NCI-H1694 treated with DMSO at 0.1 percent for 48 hours (cell line): ENCODE results near the gene RASL10A.

Experiments
- DNase-seq: peaks from one replicate; lab custom pipeline; 2025; lab: John Stamatoyannopoulos, UW

Gene RASL10A

GRCh38 chr22:29268511-29269229, 46.8 kb downstream of the RASL10A start:
- no peak for DNase-seq

- peak; percentile 90 for DNase-seq
Observed at GRCh38 chr22:29267858-29268510, 47.5 kb downstream of the RASL10A start, which contains the start of the genes EWSR1 and RHBDD3. TSS of gene EWSR1 (plus strand) at chr22:29268268. CDS start at chr22:29268337, 69 bp downstream. TSS of gene RHBDD3 (minus strand) at chr22:29267981. CDS start at chr22:29265626, 2,355 bp downstream.

- no peak for DNase-seq
Observed at GRCh38 chr22:29267462-29267857, 48.0 kb downstream of the RASL10A start.

DNA sequence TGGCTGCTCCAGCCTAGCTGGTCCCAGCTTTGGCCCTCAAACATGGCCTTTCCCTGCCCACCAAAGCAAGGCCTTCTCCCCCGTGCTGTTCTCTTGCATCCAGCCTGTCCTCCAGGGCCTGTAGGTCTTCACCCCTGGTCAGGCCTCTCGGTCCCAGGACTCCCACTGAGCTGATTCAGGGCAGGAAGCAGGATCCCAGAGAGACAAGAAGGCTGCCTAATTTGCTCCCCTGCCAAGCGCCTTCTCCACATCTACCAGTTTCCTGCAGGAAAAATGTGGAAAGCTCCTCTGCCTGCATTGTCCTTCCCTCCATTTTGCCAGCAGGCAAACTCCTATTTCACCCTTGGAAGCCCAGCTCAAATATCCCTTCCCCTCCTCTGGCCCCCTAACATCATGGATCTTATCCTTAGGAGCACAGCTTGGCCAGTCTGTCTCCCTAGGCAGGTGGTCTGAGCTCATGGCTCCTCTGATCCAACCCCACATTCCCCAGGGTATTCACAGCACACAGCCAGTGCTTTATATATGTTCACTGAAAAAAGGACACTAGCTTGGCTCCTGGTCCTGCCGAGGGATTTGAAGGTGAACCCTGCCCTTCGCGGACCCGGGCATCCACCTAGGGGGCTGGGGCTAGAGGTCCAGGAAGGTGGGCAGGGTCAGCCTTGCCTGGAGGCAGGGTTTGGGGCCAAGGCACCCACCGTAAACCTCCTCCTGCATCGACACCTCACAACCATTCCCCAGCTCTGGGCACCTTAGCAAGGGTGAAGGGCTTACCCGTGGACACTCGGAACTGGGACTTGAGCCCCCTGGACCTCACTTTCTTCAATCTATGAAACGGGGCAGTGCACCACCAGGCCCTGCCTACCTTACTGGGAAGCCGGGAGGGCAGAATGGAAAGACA, 48.7 kb downstream of the RASL10A start:
- DNase-seq = no peak

DNA sequence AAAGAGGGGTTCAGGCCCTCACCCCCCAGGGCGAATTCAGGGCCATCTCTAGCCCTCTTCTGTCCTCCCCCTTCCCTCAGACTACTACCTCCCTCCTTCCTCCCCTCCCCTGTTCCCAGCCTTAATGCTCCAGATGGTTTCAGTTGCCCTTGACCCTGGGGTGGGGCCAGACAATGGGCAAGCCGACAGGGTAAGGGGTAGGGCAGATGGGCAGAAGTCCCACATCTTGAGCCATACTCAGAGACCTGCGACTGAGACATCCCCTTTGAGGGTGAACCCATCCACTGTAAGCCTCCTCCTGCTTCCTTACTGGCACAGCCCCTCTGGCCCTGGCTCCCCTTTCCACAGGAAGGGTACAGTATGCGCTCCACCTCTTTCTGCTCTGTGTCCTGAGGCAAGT, 49.6 kb downstream of the RASL10A start:
- no peak for DNase-seq

- no peak for DNase-seq
Observed at GRCh38 chr22:29265305-29265704, 50.2 kb downstream of the RASL10A start.

GRCh38 chr22:29263791-29264276, 51.7 kb downstream of the RASL10A start:
- no peak for DNase-seq
